HG03025 (cell line): ENCODE measurements around the gene AKAP5.

Experiments
- ATAC-seq: cut with Tn5 transposase; IDR thresholded peaks from one replicate; pipeline ENCODE4 v1.9.1; 2021; ENCODE audit warnings: mild to moderate bottlenecking, moderate library complexity; ENCODE audit not compliant: unreplicated experiment, low FRiP score

Gene AKAP5

DNA sequence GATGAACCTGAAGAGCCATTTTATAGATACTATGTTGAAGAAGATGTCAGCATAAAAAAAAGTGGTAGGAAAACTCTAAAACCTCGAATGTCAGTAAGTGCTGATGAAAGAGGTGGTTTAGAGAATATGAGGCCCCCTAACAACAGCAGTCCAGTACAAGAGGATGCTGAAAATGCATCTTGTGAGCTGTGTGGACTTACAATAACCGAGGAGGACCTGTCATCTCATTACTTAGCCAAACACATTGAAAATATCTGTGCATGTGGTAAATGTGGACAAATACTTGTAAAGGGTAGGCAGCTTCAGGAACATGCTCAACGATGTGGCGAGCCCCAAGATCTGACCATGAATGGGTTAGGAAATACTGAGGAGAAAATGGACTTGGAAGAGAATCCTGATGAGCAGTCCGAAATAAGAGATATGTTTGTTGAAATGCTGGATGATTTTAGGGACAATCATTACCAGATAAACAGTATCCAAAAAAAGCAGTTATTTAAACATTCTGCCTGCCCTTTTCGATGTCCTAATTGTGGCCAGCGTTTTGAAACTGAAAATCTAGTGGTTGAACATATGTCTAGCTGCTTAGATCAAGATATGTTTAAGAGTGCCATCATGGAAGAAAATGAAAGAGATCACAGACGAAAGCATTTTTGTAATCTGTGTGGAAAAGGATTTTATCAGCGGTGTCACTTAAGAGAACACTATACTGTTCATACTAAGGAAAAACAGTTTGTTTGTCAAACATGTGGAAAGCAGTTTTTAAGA lies 57.5 kb downstream of the AKAP5 start:
- ATAC-seq: no peak
